Stimulated activated naive CD8-positive, alpha-beta T cell treated with anti-CD3 and anti-CD28 coated beads, Interleukin-15, amount 100 ng/mL, for 72 hours (primary cell): ENCODE results near the gene FUT6.
A peak's percentile ranks its signal among the peaks of the same experiment; 100 is the strongest.

Source experiments
- ATAC-seq: fragments of 150-1000 bp; cut with Tn5 transposase; 2 replicates; pipeline ENCODE4 v1.10.0; 2021; ENCODE audit warnings: mild to moderate bottlenecking, moderate library complexity
- DNase-seq, 2 donors: peaks; one replicate each; pipeline ENCODE4 v3.0.0; 2021 to 2022
- H3K27ac Mint-ChIP-seq, 2 donors: one replicate each; pipeline ENCODE4 v1.8.0; 2022; ENCODE audit warnings: mild to moderate bottlenecking in 2 of 2, mixed read lengths in 2 of 2, moderate library complexity in 2 of 2
- H3K27me3 Mint-ChIP-seq: one replicate; pipeline ENCODE4 v1.8.0; 2022; ENCODE audit warnings: mixed read lengths
- H3K4me1 Mint-ChIP-seq: one replicate; pipeline ENCODE4 v1.8.0; 2022; ENCODE audit warnings: mild to moderate bottlenecking, mixed read lengths
- H3K4me3 Mint-ChIP-seq, 2 donors: one replicate each; pipeline ENCODE4 v1.8.0; 2022; ENCODE audit warnings: mild to moderate bottlenecking in 2 of 2, mixed read lengths in 2 of 2, moderate library complexity in 1 of 2
- H3K9me3 Mint-ChIP-seq, 2 donors: one replicate each; pipeline ENCODE4 v1.8.0; 2022; ENCODE audit warnings: mixed read lengths in 2 of 2

FUT6 gene

GRCh38 chr19:5804516-5805461 is 34.7 kb downstream of the FUT6 start, which contains the start of gene NRTN:
Gene NRTN, plus strand, starts transcription at chr19:5805067. Its CDS starts 19,099 bp downstream, at chr19:5824166.
- DNase-seq (peak; percentile 50 to 54), ATAC-seq (peak; percentile 27)
- H3K9me3 Mint-ChIP-seq: no peaks in the 10 kb centered on the region
- H3K4me1 Mint-ChIP-seq: peaks cover 45% of the 10 kb centered on the region
- peak within 1 kb of the TSS; percentile 96 to 97 for H3K27ac Mint-ChIP-seq
- H3K27me3 Mint-ChIP-seq: peaks cover 56% of the 10 kb centered on the region
- H3K4me3 Mint-ChIP-seq: peak within 1 kb of the TSS; percentile 94 to 98

GRCh38 chr19:5803752-5804515 is 35.6 kb downstream of the FUT6 start:
- peak; percentile 96 for ATAC-seq

GRCh38 chr19:5803441-5803751 is 36.1 kb downstream of the FUT6 start:
- peaks cover 70% of the 10 kb centered on the region for H3K27me3 Mint-ChIP-seq
- DNase-seq (no peak), ATAC-seq (no peak)
- peak overlapping the region in 1 of 2 donors; percentile 10 for H3K27ac Mint-ChIP-seq
- H3K4me1 Mint-ChIP-seq: peaks cover 45% of the 10 kb centered on the region
- H3K9me3 Mint-ChIP-seq: no peaks in the 10 kb centered on the region
- peak overlapping the region; percentile 94 to 98 for H3K4me3 Mint-ChIP-seq

More at GRCh38 chr19:5803752-5804515, 35.6 kb downstream of the FUT6 start:
- H3K4me1 Mint-ChIP-seq: peaks cover 45% of the 10 kb centered on the region
- H3K27me3 Mint-ChIP-seq: peaks cover 65% of the 10 kb centered on the region
- peak; percentile 98 to 99 for DNase-seq
- H3K4me3 Mint-ChIP-seq: peak overlapping the region; percentile 94 to 98
- peak overlapping the region; percentile 96 to 97 for H3K27ac Mint-ChIP-seq
- no peaks in the 10 kb centered on the region for H3K9me3 Mint-ChIP-seq

GRCh38 chr19:5801796-5802619 is 37.5 kb downstream of the FUT6 start:
- peaks cover 45% of the 10 kb centered on the region for H3K4me1 Mint-ChIP-seq
- no peaks in the 10 kb centered on the region for H3K9me3 Mint-ChIP-seq
- no peak overlapping the region for H3K27ac Mint-ChIP-seq
- ATAC-seq: no peak
- H3K4me3 Mint-ChIP-seq: peak overlapping the region; percentile 20 to 44
- peaks cover 76% of the 10 kb centered on the region for H3K27me3 Mint-ChIP-seq
- DNase-seq: no peak

- no peak for ATAC-seq
- Mint-ChIP-seq H3K27ac (no peak overlapping the region), H3K27me3 (peaks cover 62% of the 10 kb centered on the region)
Measured at GRCh38 chr19:5800361-5801270, 38.9 kb downstream of the FUT6 start.

GRCh38 chr19:5799247-5800241 is 40.0 kb downstream of the FUT6 start:
- peak overlapping the region in 1 of 2 donors; percentile 74 for H3K27ac Mint-ChIP-seq
- H3K4me1 Mint-ChIP-seq: peaks cover 35% of the 10 kb centered on the region
- no peaks in the 10 kb centered on the region for H3K9me3 Mint-ChIP-seq
- DNase-seq (no peak), ATAC-seq (no peak)
- peaks cover 58% of the 10 kb centered on the region for H3K27me3 Mint-ChIP-seq
- no peak overlapping the region for H3K4me3 Mint-ChIP-seq

More at GRCh38 chr19:5800361-5801270, 38.9 kb downstream of the FUT6 start:
- DNase-seq: no peak
- Mint-ChIP-seq H3K4me1 (peaks cover 40% of the 10 kb centered on the region), H3K9me3 (no peaks in the 10 kb centered on the region), H3K4me3 (no peak overlapping the region)

- H3K27me3 Mint-ChIP-seq: peaks cover 50% of the 10 kb centered on the region
- peak overlapping the region in 1 of 2 donors; percentile 79 for H3K27ac Mint-ChIP-seq
- H3K9me3 Mint-ChIP-seq: no peaks in the 10 kb centered on the region
- H3K4me1 Mint-ChIP-seq: peaks cover 27% of the 10 kb centered on the region
- DNase-seq (no peak), ATAC-seq (no peak)
- H3K4me3 Mint-ChIP-seq: no peak overlapping the region
Measured at GRCh38 chr19:5798244-5798643, 41.3 kb downstream of the FUT6 start.

- DNase-seq: no peak
- Mint-ChIP-seq H3K27ac (no peak overlapping the region), H3K4me1 (peaks cover 14% of the 10 kb centered on the region), H3K27me3 (peaks cover 27% of the 10 kb centered on the region), H3K4me3 (no peak overlapping the region), H3K9me3 (no peaks in the 10 kb centered on the region)
- ATAC-seq: no peak
Measured at GRCh38 chr19:5795382-5795919, 44.1 kb downstream of the FUT6 start.

GRCh38 chr19:5793188-5793587 is 46.3 kb downstream of the FUT6 start:
- Mint-ChIP-seq H3K27me3 (peaks cover 5% of the 10 kb centered on the region), H3K27ac (peak overlapping the region in 1 of 2 donors; percentile 43), H3K4me3 (no peak overlapping the region), H3K9me3 (no peaks in the 10 kb centered on the region), H3K4me1 (peaks cover 35% of the 10 kb centered on the region)
- ATAC-seq (no peak), DNase-seq (no peak)

GRCh38 chr19:5792224-5792623 is 47.3 kb downstream of the FUT6 start:
- H3K9me3 Mint-ChIP-seq: no peaks in the 10 kb centered on the region
- DNase-seq (no peak), ATAC-seq (no peak)
- no peaks in the 10 kb centered on the region for H3K27me3 Mint-ChIP-seq
- H3K27ac Mint-ChIP-seq: no peak overlapping the region
- H3K4me3 Mint-ChIP-seq: no peak overlapping the region
- H3K4me1 Mint-ChIP-seq: peaks cover 38% of the 10 kb centered on the region

- Mint-ChIP-seq H3K27ac (peak within 1 kb of the TSS; percentile 99 to 100), H3K9me3 (no peaks in the 10 kb centered on the region), H3K4me1 (peaks cover 49% of the 10 kb centered on the region), H3K4me3 (peak within 1 kb of the TSS; percentile 94 to 99), H3K27me3 (no peaks in the 10 kb centered on the region)
- DNase-seq (peak; percentile 95 to 97), ATAC-seq (peak; percentile 97)
Measured at GRCh38 chr19:5790559-5791520, 48.7 kb downstream of the FUT6 start, which contains the start of gene DUS3L. Gene DUS3L, minus strand, starts transcription at chr19:5791163. Its CDS starts 22 bp downstream, at chr19:5791141.

GRCh38 chr19:5789886-5790558 is 49.5 kb downstream of the FUT6 start:
- H3K27me3 Mint-ChIP-seq: no peaks in the 10 kb centered on the region
- peaks cover 52% of the 10 kb centered on the region for H3K4me1 Mint-ChIP-seq
- H3K4me3 Mint-ChIP-seq: peak overlapping the region; percentile 94 to 99
- DNase-seq (no peak), ATAC-seq (no peak)
- no peaks in the 10 kb centered on the region for H3K9me3 Mint-ChIP-seq
- peak overlapping the region; percentile 99 to 100 for H3K27ac Mint-ChIP-seq
